HepG2 (cell line): Measurements from ENCODE around the gene BMI1.

Experiments used
- CTCF ChIP-seq: sonication (generic); formaldehyde crosslinking; IDR thresholded peaks from 2 replicates; pipeline ENCODE4 v1.5.0; 2020; ENCODE audit warnings: mild to moderate bottlenecking, missing genetic modification reagents, moderate library complexity
- FOXA1 ChIP-seq, 2 experiments: fragments of 450-650 bp in 1 of 2; sonication (generic) in 1 of 2; formaldehyde crosslinking in 1 of 2; IDR thresholded peaks; 2 replicates each; pipeline versions ENCODE4 v1.4.0 to v1.6.1; 2016 to 2020; ENCODE audit warnings: missing genetic modification reagents in 1 of 2
- GPN1 ChIP-seq: sonication (generic); formaldehyde crosslinking; IDR thresholded peaks from 2 replicates; pipeline ENCODE4 v1.5.1; 2020; ENCODE audit warnings: missing genetic modification reagents, borderline replicate concordance
- MEIS2 ChIP-seq: sonication (generic); formaldehyde crosslinking; IDR thresholded peaks from 2 replicates; pipeline ENCODE4 v1.9.0; 2021; ENCODE audit warnings: mild to moderate bottlenecking, missing genetic modification reagents
- MXI1 ChIP-seq: IDR thresholded peaks from 3 replicates; pipeline ENCODE4 v1.6.1; 2012; ENCODE audit warnings: low read depth, low read length, inconsistent platforms, borderline replicate concordance
- NR2F2 ChIP-seq: IDR thresholded peaks from 2 replicates; pipeline ENCODE4 v1.6.1; 2012; ENCODE audit warnings: low read depth, inconsistent platforms, borderline replicate concordance
- RFX5 ChIP-seq: IDR thresholded peaks from 2 replicates; pipeline ENCODE4 v1.6.1; 2011; ENCODE audit warnings: low read depth, low read length, improper control_type of control experiment
- SP1 ChIP-seq, 2 experiments: fragments of 450-650 bp in 1 of 2; sonication (generic) in 1 of 2; formaldehyde crosslinking in 1 of 2; IDR thresholded peaks; 2 replicates each; pipeline versions ENCODE4 v1.4.0 to v1.6.1; 2016 to 2020; ENCODE audit warnings: missing genetic modification reagents in 1 of 2
- SRF ChIP-seq: IDR thresholded peaks from 2 replicates; pipeline ENCODE4 v1.6.1; 2011; ENCODE audit warnings: mild to moderate bottlenecking, low read depth, low read length, moderate library complexity
- TAF15 ChIP-seq: fragments of 200-400 bp; formaldehyde crosslinking; IDR thresholded peaks from one replicate; pipeline ENCODE4 v1.6.1; 2018; ENCODE audit warnings: mild to moderate bottlenecking, low read depth, low read length; ENCODE audit not compliant: poor library complexity, severe bottlenecking
- ZNF136 ChIP-seq: sonication (generic); formaldehyde crosslinking; IDR thresholded peaks from 2 replicates; pipeline ENCODE4 v1.8.1; 2022; ENCODE audit warnings: low read depth, mild to moderate bottlenecking, moderate library complexity, missing genetic modification reagents
- ZNF557 ChIP-seq: sonication (generic); formaldehyde crosslinking; IDR thresholded peaks from 2 replicates; pipeline ENCODE4 v1.4.0; 2020; ENCODE audit warnings: missing genetic modification reagents
- TF ChIP-seq, protein P1 (sequence below): sonication (generic); formaldehyde crosslinking; IDR thresholded peaks from 2 replicates; pipeline ENCODE4; 2020; ENCODE audit warnings: missing genetic modification reagents, mild to moderate bottlenecking, borderline replicate concordance

DNA sequence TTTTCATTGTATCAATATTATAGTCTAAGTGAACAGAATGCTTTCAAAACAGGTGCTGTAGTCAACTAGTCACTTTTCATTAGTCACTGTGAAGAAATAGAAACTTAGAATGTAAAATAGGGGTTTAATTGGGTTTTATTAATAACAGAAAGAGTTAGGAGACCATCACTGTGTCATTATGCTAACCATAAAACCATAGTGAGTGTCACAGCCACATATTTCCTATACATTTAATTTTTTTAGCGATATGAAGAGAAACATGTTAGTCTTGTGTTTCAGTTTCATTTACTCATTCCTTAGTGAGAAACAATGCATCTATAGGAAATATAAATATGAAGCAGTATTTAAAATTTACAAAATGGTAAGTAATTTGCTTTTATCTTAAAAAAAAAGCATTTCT, 46.6 kb downstream of the BMI1 start:
- TF ChIP-seq GPN1 (no peak), ZNF136 (CRISPR knock-in tag) (no peak), CTCF (CRISPR knock-in tag) (no peak), MEIS2 (CRISPR knock-in tag) (no peak), MXI1 (no peak), RFX5 (no peak), SP1 (IDR thresholded peaks at IDR 0.05) (no peak), SP1 (CRISPR knock-in tag; IDR thresholded peaks at IDR 0.05) (no peak), FOXA1 (IDR thresholded peaks at IDR 0.05) (no peak), FOXA1 (CRISPR knock-in tag; IDR thresholded peaks at IDR 0.05) (no peak), ZNF557 (CRISPR knock-in tag) (no peak), SRF (no peak), NR2F2 (no peak), TAF15 (no peak)
- TF ChIP-seq, protein P1, sequence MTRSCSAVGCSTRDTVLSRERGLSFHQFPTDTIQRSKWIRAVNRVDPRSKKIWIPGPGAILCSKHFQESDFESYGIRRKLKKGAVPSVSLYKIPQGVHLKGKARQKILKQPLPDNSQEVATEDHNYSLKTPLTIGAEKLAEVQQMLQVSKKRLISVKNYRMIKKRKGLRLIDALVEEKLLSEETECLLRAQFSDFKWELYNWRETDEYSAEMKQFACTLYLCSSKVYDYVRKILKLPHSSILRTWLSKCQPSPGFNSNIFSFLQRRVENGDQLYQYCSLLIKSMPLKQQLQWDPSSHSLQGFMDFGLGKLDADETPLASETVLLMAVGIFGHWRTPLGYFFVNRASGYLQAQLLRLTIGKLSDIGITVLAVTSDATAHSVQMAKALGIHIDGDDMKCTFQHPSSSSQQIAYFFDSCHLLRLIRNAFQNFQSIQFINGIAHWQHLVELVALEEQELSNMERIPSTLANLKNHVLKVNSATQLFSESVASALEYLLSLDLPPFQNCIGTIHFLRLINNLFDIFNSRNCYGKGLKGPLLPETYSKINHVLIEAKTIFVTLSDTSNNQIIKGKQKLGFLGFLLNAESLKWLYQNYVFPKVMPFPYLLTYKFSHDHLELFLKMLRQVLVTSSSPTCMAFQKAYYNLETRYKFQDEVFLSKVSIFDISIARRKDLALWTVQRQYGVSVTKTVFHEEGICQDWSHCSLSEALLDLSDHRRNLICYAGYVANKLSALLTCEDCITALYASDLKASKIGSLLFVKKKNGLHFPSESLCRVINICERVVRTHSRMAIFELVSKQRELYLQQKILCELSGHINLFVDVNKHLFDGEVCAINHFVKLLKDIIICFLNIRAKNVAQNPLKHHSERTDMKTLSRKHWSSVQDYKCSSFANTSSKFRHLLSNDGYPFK (CRISPR knock-in tag), result no peak
